GM19043 (cell line): ENCODE results near the gene RHD.
"Not testable (repeated sequence)": the region's sequence is repeated elsewhere in the genome, so short reads cannot be mapped to it uniquely, and the experiment has no call there.

Experiments
- ATAC-seq: cut with Tn5 transposase; IDR thresholded peaks from one replicate; pipeline ENCODE4 v1.9.1; 2021; ENCODE audit warnings: low read depth; ENCODE audit not compliant: unreplicated experiment

The RHD gene

GRCh38 chr1:25347556-25347955 lies 75.2 kb downstream of the RHD start:
- ATAC-seq, result no peak

DNA sequence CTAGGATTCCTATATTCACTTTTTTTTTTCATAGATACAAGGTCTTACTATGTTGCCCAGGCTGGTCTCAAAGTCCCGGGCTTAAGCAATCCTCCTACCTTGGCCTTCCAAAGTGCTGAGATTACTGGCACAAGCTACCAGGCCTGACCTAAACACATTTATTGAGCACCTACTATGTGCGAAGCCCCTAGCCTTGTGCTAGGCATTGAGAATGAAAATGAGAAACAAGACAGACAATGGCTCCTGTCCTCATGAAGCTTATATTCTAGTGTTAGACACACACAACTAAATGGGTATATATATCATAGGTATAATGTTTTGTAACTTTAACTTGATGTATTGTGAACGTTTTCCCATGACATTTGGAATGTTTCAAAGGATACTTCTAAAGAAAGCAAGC lies 77.3 kb downstream of the RHD start:
- ATAC-seq, result no peak

DNA sequence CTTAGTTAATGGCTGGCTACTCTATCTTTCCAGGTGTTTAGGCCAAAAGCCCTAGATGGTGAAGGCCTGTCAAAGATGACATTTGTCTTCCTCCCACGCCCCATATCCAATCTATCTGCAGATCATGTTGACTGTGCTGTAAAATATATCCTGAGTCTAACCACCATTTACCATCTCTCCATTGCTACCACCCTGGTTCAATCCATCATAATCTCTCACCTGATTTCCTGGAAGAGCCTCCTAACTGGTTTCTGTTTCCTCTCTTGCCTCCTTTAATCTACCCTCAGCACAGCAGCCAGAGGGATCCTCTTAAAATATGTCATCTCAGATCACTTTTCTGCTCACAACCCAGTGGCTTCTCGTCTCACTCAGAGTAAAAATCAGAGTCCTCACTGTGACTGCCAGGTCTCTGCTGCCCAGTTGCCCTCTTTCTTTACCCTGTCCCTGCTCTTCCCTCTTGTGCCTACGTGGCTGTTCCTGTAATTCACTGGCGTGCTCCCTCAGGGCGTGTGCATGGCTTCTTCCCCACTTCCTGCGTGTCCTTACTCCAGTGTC lies 83.6 kb downstream of the RHD start:
- ATAC-seq, result no peak

DNA sequence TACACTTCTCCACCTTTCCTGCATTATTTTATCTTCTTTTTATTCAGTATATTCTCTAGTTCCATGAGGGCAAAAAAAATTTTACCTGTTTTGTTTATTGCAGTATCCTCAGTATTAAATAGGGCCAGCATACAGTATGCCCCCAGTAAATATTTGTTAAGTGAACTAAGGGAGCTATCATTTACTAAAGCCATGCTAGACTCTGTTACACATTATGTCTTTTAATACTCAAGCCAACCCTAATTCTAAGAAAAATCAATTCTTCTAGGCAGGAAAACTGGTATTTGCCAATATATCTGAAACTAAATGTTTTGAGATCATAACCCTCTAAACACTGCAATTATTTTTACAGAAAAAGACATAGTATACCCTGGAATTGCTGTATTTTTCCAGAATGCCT lies 84.1 kb downstream of the RHD start:
- ATAC-seq, result no peak

- no peak for ATAC-seq
These were observed 84.5 kb downstream of the RHD start for GRCh38 chr1:25356848-25357247.

DNA sequence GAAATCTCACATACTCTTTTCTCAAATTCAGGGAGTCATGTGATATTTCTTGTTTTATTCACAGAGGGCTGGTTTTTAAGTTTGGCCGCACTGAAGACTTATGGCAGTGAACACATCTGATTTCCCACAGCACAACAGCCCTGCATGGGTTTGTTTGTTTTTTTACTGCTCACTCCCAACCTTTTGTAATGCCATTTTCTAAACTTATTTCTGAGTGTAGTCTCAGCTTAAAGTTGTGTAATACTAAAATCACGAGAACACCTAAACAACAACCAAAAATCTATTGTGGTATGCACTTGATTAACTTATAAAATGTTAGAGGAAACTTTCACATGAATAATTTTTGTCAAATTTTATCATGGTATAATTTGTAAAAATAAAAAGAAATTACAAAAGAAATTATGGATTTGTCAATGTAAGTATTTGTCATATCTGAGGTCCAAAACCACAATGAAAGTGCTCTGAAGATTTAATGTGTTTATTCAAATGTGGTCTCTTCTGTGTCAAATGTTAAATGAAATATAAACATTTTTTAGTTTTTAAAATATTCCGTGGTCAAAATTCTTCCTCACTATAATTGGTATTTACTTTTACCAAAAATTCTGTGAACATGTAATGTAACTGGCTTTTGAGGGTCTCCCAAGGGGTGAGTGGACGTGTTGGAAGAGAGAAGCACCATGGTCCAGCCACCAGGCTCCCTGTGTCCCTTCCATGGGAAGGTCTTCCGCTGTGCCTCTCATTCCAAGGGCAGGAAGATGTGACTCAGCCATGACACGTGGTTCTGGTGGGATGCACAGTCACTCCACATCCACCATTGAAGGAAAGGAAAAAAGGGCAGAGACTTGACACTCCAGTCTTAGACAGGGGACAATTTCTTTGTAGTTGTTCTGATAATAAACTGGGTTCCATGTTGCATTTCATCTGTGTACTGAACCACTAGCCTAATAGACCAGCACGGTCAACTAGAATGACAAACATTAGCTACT lies 88.6 kb downstream of the RHD start:
- no peak for ATAC-seq

DNA sequence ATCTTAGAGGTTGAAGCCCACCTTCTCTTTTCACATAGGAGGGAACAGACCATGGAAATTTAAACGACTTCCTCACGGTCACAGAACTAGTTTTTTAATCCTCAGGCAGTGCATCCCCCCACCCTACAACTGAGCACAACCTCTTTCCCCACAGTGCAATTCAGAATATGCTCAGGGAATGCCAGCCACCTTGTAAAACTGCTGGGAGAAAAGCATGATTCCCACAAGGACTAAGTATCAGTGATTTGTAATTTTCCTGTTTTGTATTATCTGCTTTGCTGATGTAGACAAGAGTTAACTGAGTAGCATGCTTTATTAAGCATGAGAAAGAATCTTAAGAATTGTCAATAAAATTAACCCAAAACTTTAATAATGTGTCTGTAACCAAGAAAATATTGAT lies 89.6 kb downstream of the RHD start:
- ATAC-seq, result no peak

GRCh38 chr1:25362634-25363559 lies 90.6 kb downstream of the RHD start:
- not testable (repeated sequence) for ATAC-seq

GRCh38 chr1:25369241-25369640 lies 96.9 kb downstream of the RHD start:
- ATAC-seq, result no peak

GRCh38 chr1:25369691-25370271 lies 97.5 kb downstream of the RHD start:
- not testable (repeated sequence) for ATAC-seq

- not testable (repeated sequence) for ATAC-seq
These were observed 99.4 kb downstream of the RHD start for GRCh38 chr1:25371757-25372156.

GRCh38 chr1:25378367-25378766 lies 106.1 kb downstream of the RHD start:
- ATAC-seq, result not testable (repeated sequence)
